CD4-positive, alpha-beta T cell treated with Interleukin-1 beta for 1 hour (primary cell): ENCODE results near the gene GPLD1.
A peak's percentile ranks its signal among the peaks of the same experiment; 100 is the strongest.
"Not testable (repeated sequence)": the region's sequence is repeated elsewhere in the genome, so short reads cannot be mapped to it uniquely, and the experiment has no call there.

Experiments used
- DNase-seq, 2 donors: peaks; one replicate each; pipeline ENCODE4 v3.0.0-alpha.2; 2020 to 2022

GPLD1 gene

GRCh38 chr6:24408719-24409410 is 80.5 kb downstream of the GPLD1 start:
- DNase-seq = no peak

- no peak for DNase-seq
These were observed 84.1 kb downstream of the GPLD1 start for GRCh38 chr6:24405262-24405661.

GRCh38 chr6:24403501-24403824 is 85.9 kb downstream of the GPLD1 start:
- no peak for DNase-seq

GRCh38 chr6:24402697-24403500 is 86.5 kb downstream of the GPLD1 start, which contains the start of gene MRS2:
Gene MRS2 (plus strand): TSS chr6:24402936. CDS start chr6:24403047, 111 bp downstream.
- peak; percentile 84 to 86 for DNase-seq

GRCh38 chr6:24401458-24401857 is 87.9 kb downstream of the GPLD1 start:
- DNase-seq = no peak

- not testable (repeated sequence) for DNase-seq
These were observed 89.0 kb downstream of the GPLD1 start for GRCh38 chr6:24400045-24401039.

GRCh38 chr6:24397631-24398030 is 91.7 kb downstream of the GPLD1 start:
- DNase-seq = no peak

- DNase-seq = no peak
These were observed 92.6 kb downstream of the GPLD1 start for GRCh38 chr6:24396824-24397223.

- DNase-seq = no peak
These were observed 94.5 kb downstream of the GPLD1 start for GRCh38 chr6:24394780-24395437.

- DNase-seq = no peak
These were observed 95.2 kb downstream of the GPLD1 start for GRCh38 chr6:24394061-24394779.

GRCh38 chr6:24391756-24392405 is 97.5 kb downstream of the GPLD1 start:
- DNase-seq = no peak

- DNase-seq = no peak
These were observed 98.2 kb downstream of the GPLD1 start for GRCh38 chr6:24391208-24391607.

- no peak for DNase-seq
These were observed 101.6 kb downstream of the GPLD1 start for GRCh38 chr6:24387818-24388217.

- no peak for DNase-seq
These were observed 103.7 kb downstream of the GPLD1 start for GRCh38 chr6:24385536-24386269.

- DNase-seq = not testable (repeated sequence)
These were observed 104.8 kb downstream of the GPLD1 start for GRCh38 chr6:24384369-24385130.

- DNase-seq = not testable (repeated sequence)
These were observed 106.4 kb downstream of the GPLD1 start for GRCh38 chr6:24382891-24383494.

- DNase-seq = no peak
These were observed 107.2 kb downstream of the GPLD1 start for GRCh38 chr6:24382220-24382540.

- DNase-seq = no peak
These were observed 107.7 kb downstream of the GPLD1 start for GRCh38 chr6:24381476-24382219.
